ENCODE results near the gene PRKRA.

The PRKRA gene

GRCh38 chr2:178457390-178457886 is 6.5 kb upstream of the PRKRA start:
- no peak overlapping the region for H3K27ac ChIP-seq
- TF ChIP-seq CTCF (conservative IDR thresholded peaks at IDR 0.05), result no peak
- TF ChIP-seq ZFX (IDR thresholded peaks at IDR 0.05), result no peak

- TF ChIP-seq CTCF (conservative IDR thresholded peaks at IDR 0.05) (no peak), ZFX (IDR thresholded peaks at IDR 0.05) (no peak)
- no peak overlapping the region for H3K27ac ChIP-seq
These were observed 5.0 kb upstream of the PRKRA start for GRCh38 chr2:178455947-178456346.

- TF ChIP-seq ZFX (IDR thresholded peaks at IDR 0.05) (no peak), CTCF (conservative IDR thresholded peaks at IDR 0.05) (no peak)
These were observed 1.9 kb upstream of the PRKRA start for GRCh38 chr2:178452870-178453269.

GRCh38 chr2:178452334-178452733 is 1.4 kb upstream of the PRKRA start:
- TF ChIP-seq ZFX (IDR thresholded peaks at IDR 0.05) (no peak), CTCF (conservative IDR thresholded peaks at IDR 0.05) (no peak)
- peak overlapping the region; percentile 93; the same call in 1 of the 2 replicates for H3K27ac ChIP-seq

More at GRCh38 chr2:178452870-178453269, 1.9 kb upstream of the PRKRA start:
- no peak overlapping the region for H3K27ac ChIP-seq

GRCh38 chr2:178450524-178450773 is 526 bp downstream of the PRKRA start:
- TF ChIP-seq CTCF (conservative IDR thresholded peaks at IDR 0.05), result no peak
- TF ChIP-seq ZFX (IDR thresholded peaks at IDR 0.05), result no peak
- peak overlapping the region; percentile 93 for H3K27ac ChIP-seq

GRCh38 chr2:178449700-178450523 is 1.1 kb downstream of the PRKRA start:
- no peak for TF ChIP-seq CTCF (conservative IDR thresholded peaks at IDR 0.05)
- TF ChIP-seq ZFX (IDR thresholded peaks at IDR 0.05), result no peak
- peak overlapping the region; percentile 93 for H3K27ac ChIP-seq

GRCh38 chr2:178448968-178449661 is 1.9 kb downstream of the PRKRA start:
- no peak overlapping the region for H3K27ac ChIP-seq
- TF ChIP-seq ZFX (IDR thresholded peaks at IDR 0.05), result no peak
- TF ChIP-seq CTCF (conservative IDR thresholded peaks at IDR 0.05), result no peak
